Measurements from ENCODE around the gene HEXIM1. TPM values are rescaled to one million over a fixed set of nuclear protein-coding genes. Genes with fewer than 3 reads are reported as not detected.

HEXIM1 gene
- total RNA-seq, 6 donors from 2014 or later: 19.9 to 43.8 (median 32.3) TPM

GRCh38 chr17:45168991-45169752 lies 20.9 kb downstream of the HEXIM1 start:
- no peak overlapping the region for H3K27ac ChIP-seq
- H3K4me3 ChIP-seq: no peak overlapping the region
- ATAC-seq (ENCODE audit: low FRiP score in 2 of 2) (no peak), DNase-seq (peak in 1 of 2 donors; percentile 82)
- no peaks in the 10 kb centered on the region for H3K9me3 ChIP-seq
- no peaks in the 10 kb centered on the region for H3K27me3 ChIP-seq
- 95% methylated on average over 43 of the region's 43 CpGs for WGBS, 2 donors
- no peaks in the 10 kb centered on the region for H3K36me3 ChIP-seq
- H3K4me1 ChIP-seq: peaks cover 30 to 34% (median 31%) of the 10 kb centered on the region in 4 donors
- TF ChIP-seq POLR2AphosphoS5 (IDR thresholded peaks at IDR 0.05): no peak
- no peak for TF ChIP-seq EP300 (IDR thresholded peaks at IDR 0.05)
- TF ChIP-seq, protein P1, sequence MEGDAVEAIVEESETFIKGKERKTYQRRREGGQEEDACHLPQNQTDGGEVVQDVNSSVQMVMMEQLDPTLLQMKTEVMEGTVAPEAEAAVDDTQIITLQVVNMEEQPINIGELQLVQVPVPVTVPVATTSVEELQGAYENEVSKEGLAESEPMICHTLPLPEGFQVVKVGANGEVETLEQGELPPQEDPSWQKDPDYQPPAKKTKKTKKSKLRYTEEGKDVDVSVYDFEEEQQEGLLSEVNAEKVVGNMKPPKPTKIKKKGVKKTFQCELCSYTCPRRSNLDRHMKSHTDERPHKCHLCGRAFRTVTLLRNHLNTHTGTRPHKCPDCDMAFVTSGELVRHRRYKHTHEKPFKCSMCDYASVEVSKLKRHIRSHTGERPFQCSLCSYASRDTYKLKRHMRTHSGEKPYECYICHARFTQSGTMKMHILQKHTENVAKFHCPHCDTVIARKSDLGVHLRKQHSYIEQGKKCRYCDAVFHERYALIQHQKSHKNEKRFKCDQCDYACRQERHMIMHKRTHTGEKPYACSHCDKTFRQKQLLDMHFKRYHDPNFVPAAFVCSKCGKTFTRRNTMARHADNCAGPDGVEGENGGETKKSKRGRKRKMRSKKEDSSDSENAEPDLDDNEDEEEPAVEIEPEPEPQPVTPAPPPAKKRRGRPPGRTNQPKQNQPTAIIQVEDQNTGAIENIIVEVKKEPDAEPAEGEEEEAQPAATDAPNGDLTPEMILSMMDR (IDR thresholded peaks at IDR 0.05): no peak
- no peak for TF ChIP-seq POLR2A (IDR thresholded peaks at IDR 0.05)

DNA sequence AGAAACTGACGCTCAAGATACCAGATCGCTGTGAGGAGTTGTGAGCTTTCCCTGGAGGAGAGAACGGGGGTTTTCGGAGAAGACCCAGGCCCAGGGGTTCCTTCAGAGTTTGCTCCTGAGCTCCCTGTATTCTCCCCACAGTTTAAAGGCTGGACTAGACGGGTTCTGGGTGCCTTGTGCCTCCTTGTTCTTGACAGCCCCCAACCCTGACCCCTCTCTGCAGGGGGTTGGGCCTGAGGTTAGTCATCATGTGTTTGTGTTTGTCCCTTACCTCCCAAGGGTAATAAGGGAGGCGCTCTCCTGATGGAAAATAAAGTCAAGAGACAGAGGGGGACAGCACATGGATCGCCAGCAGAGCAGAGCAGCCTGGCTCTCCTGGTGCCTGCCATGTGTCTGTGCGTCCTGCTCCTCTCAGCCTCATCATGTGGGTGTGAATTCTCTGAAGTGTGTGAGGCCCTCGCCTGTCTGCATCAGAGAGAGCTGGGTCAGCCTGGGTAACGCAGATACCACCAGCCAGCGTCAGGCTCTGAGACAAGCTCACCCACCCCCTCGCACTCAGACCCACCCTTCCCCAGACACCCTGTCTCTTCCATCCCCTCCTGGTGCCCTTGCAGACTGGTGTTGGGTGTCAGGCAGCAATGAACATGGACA lies 22.1 kb downstream of the HEXIM1 start:
- H3K27ac ChIP-seq: peak overlapping the region; percentile 76 to 91 (median 86)
- no peaks in the 10 kb centered on the region for H3K36me3 ChIP-seq
- peaks cover 30 to 35% (median 31%) of the 10 kb centered on the region in 4 donors for H3K4me1 ChIP-seq
- no peaks in the 10 kb centered on the region for H3K9me3 ChIP-seq
- WGBS, 2 donors: 93 to 96% methylated on average over 8 to 12 of the region's 12 CpGs
- no peaks in the 10 kb centered on the region for H3K27me3 ChIP-seq
- no peak overlapping the region for H3K4me3 ChIP-seq
- TF ChIP-seq, protein P1 (IDR thresholded peaks at IDR 0.05): no peak
- TF ChIP-seq EP300 (IDR thresholded peaks at IDR 0.05) (no peak), POLR2AphosphoS5 (IDR thresholded peaks at IDR 0.05) (no peak), POLR2A (IDR thresholded peaks at IDR 0.05) (no peak)
- ATAC-seq (ENCODE audit: low FRiP score in 2 of 2): peak in 1 of 2 donors; percentile 55
- DNase-seq: no peak

DNA sequence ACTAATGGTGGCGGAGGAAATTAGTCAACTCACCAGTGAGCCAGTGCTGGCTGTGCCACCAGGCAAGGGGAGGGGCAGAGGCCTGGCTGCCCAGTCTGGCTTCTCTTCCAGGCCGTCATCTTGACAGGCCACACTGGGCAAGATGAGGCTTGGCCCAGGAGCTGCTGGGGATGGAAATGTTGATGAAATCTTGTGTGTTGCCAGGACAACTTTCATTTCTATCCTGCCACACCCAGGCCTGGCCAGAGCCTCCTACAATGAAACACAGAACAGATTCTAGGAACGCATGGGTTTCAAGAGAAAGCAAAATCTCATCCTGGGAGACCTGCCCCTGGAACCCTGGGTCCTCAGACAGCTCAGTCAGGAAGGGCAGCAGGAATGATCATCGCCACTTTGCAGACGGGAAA lies 22.7 kb downstream of the HEXIM1 start:
- H3K4me1 ChIP-seq: peaks cover 31 to 41% (median 35%) of the 10 kb centered on the region in 4 donors
- H3K27me3 ChIP-seq: no peaks in the 10 kb centered on the region
- ATAC-seq (ENCODE audit: low FRiP score in 2 of 2) (peak; percentile 80 to 91), DNase-seq (peak in 1 of 2 donors; percentile 55)
- peak overlapping the region in 2 of 4 donors; percentile 39 for H3K4me3 ChIP-seq
- TF ChIP-seq POLR2A (IDR thresholded peaks at IDR 0.05): no peak
- TF ChIP-seq, protein P1 (IDR thresholded peaks at IDR 0.05): no peak
- no peak for TF ChIP-seq EP300 (IDR thresholded peaks at IDR 0.05)
- peak in 1 of 2 donors; percentile 26 for TF ChIP-seq POLR2AphosphoS5 (IDR thresholded peaks at IDR 0.05)
- WGBS, 2 donors: 22 to 30% methylated on average over 3 to 5 of the region's 5 CpGs
- peak overlapping the region; percentile 76 to 91 (median 86) for H3K27ac ChIP-seq
- H3K9me3 ChIP-seq: no peaks in the 10 kb centered on the region
- H3K36me3 ChIP-seq: no peaks in the 10 kb centered on the region

- 41 to 47% methylated on average over 12 to 20 of the region's 20 CpGs for WGBS, 2 donors
- TF ChIP-seq POLR2A (IDR thresholded peaks at IDR 0.05): no peak
- no peak for TF ChIP-seq POLR2AphosphoS5 (IDR thresholded peaks at IDR 0.05)
- TF ChIP-seq EP300 (IDR thresholded peaks at IDR 0.05): no peak
- TF ChIP-seq, protein P1 (IDR thresholded peaks at IDR 0.05): no peak
- H3K27me3 ChIP-seq: no peaks in the 10 kb centered on the region
- H3K9me3 ChIP-seq: no peaks in the 10 kb centered on the region
- peak; percentile 20 to 71 for ATAC-seq (ENCODE audit: low FRiP score in 2 of 2)
- H3K27ac ChIP-seq: peak overlapping the region; percentile 76 to 91 (median 86)
- peaks cover 37 to 43% (median 40%) of the 10 kb centered on the region in 4 donors for H3K4me1 ChIP-seq
- H3K4me3 ChIP-seq: peak overlapping the region in 3 of 4 donors; percentile 3 to 39 (median 39)
- H3K36me3 ChIP-seq: no peaks in the 10 kb centered on the region
- DNase-seq: peak in 1 of 2 donors; percentile 43
Observed at GRCh38 chr17:45171338-45172231, 23.3 kb downstream of the HEXIM1 start.

Data from upper lobe of left lung (tissue), 6 donors.